GM04503 (cell line): Measurements from ENCODE around the gene UBE2L3.
"Not testable (repeated sequence)": the region's sequence is repeated elsewhere in the genome, so short reads cannot be mapped to it uniquely, and the experiment has no call there.

Experiments used
- DNase-seq: peaks from one replicate; pipeline ENCODE4 v3.0.0-alpha.2; 2012; ENCODE audit warnings: low read depth

The UBE2L3 gene

GRCh38 chr22:21571679-21572078 lies 4.2 kb downstream of the UBE2L3 start:
- no peak for DNase-seq

GRCh38 chr22:21573293-21573734 lies 5.8 kb downstream of the UBE2L3 start:
- no peak for DNase-seq

- no peak for DNase-seq
Measured at GRCh38 chr22:21573750-21574494, 6.4 kb downstream of the UBE2L3 start.

GRCh38 chr22:21579474-21579851 lies 11.9 kb downstream of the UBE2L3 start:
- no peak for DNase-seq

- DNase-seq = not testable (repeated sequence)
Measured at GRCh38 chr22:21580623-21581007, 13.1 kb downstream of the UBE2L3 start.

GRCh38 chr22:21581009-21581713 lies 13.6 kb downstream of the UBE2L3 start:
- DNase-seq = not testable (repeated sequence)

- no peak for DNase-seq
Measured at GRCh38 chr22:21582801-21583740, 15.6 kb downstream of the UBE2L3 start.

- no peak for DNase-seq
Measured at GRCh38 chr22:21585389-21585788, 17.9 kb downstream of the UBE2L3 start.

- DNase-seq = no peak
Measured at GRCh38 chr22:21587803-21588611, 20.5 kb downstream of the UBE2L3 start.

GRCh38 chr22:21589396-21589795 lies 21.9 kb downstream of the UBE2L3 start:
- DNase-seq = no peak

- DNase-seq = no peak
Measured at GRCh38 chr22:21590809-21591641, 23.5 kb downstream of the UBE2L3 start.

- DNase-seq = no peak
Measured at GRCh38 chr22:21591695-21592094, 24.2 kb downstream of the UBE2L3 start.

- DNase-seq = no peak
Measured at GRCh38 chr22:21592422-21592821, 24.9 kb downstream of the UBE2L3 start.

- no peak for DNase-seq
Measured at GRCh38 chr22:21593406-21594232, 26.1 kb downstream of the UBE2L3 start.

GRCh38 chr22:21594865-21595452 lies 27.4 kb downstream of the UBE2L3 start:
- DNase-seq = no peak

- not testable (repeated sequence) for DNase-seq
Measured at GRCh38 chr22:21596356-21597135, 29.0 kb downstream of the UBE2L3 start.

GRCh38 chr22:21598302-21598701 lies 30.8 kb downstream of the UBE2L3 start:
- no peak for DNase-seq

- DNase-seq = no peak
Measured at GRCh38 chr22:21599053-21599893, 31.8 kb downstream of the UBE2L3 start.
